HFFc6 (cell line): ENCODE data around the gene NAA11. TPM values are rescaled to one million over a fixed set of nuclear protein-coding genes. Genes with fewer than 3 reads are reported as not detected.

Experiments
- DNase-seq: peaks from one replicate; pipeline ENCODE4 v3.0.0-alpha.2; 2018
- H3K27ac Mint-ChIP-seq: 2 replicates; pipeline ENCODE4 v1.8.0; 2020; ENCODE audit warnings: mild to moderate bottlenecking, mixed read lengths
- H3K27me3 Mint-ChIP-seq: 2 replicates; pipeline ENCODE4 v1.8.0; 2021; ENCODE audit warnings: mild to moderate bottlenecking, moderate library complexity, mixed read lengths; ENCODE audit not compliant: insufficient read depth
- H3K36me3 Mint-ChIP-seq: 2 replicates; pipeline ENCODE4 v1.8.0; 2021; ENCODE audit warnings: low read depth, mixed read lengths
- H3K4me1 Mint-ChIP-seq: 2 replicates; pipeline ENCODE4 v1.8.0; 2020; ENCODE audit warnings: low read depth, mixed read lengths
- H3K4me3 Mint-ChIP-seq: 2 replicates; pipeline ENCODE4 v1.8.0; 2020; ENCODE audit warnings: mild to moderate bottlenecking, moderate library complexity, mixed read lengths
- H3K9me3 Mint-ChIP-seq: 2 replicates; pipeline ENCODE4 v1.8.0; 2020; ENCODE audit warnings: mild to moderate bottlenecking, mixed read lengths
- CTCF ChIP-seq: fragments of 200-600 bp; sonication (generic); IDR thresholded peaks from 2 replicates; pipeline ENCODE4 v1.5.0; 2021; ENCODE audit warnings: antibody characterized with exemption, mild to moderate bottlenecking
- long read RNA-seq: library from polyadenylated mRNA; unstranded; transcript quantifications from one replicate; pipeline ENCODE4 v2.0.0, GENCODE V29; 2019
- total RNA-seq, 6 experiments: library from RNA; stranded (reverse); fragmentation: NEBNext Ultra II Directional; extraction: Animal tissue kit (Norgen Biotek cat#: 25700); gene quantifications; 2 replicates in 1 of 6; 3 replicates in 5 of 6; pipeline ENCODE4 v1.2.3, GENCODE V29; 2021

The NAA11 gene
- not detected for total RNA-seq
- long read RNA-seq: 0 reads

- Mint-ChIP-seq H3K4me3 (no peak within 1 kb of the TSS), H3K9me3 (peaks cover 15% of the 10 kb centered on the region), H3K27me3 (no peaks in the 10 kb centered on the region; the same call in 1 of the 2 replicates), H3K27ac (no peak within 1 kb of the TSS), H3K4me1 (no peaks in the 10 kb centered on the region), H3K36me3 (no peaks in the 10 kb centered on the region)
- DNase-seq: no peak
- TF ChIP-seq CTCF: no peak
Measured at GRCh38 chr4:79325864-79326328, at the start of gene NAA11. NAA11 (minus strand) TSS chr4:79326061; CDS start chr4:79325877, 184 bp downstream.

- no peak for DNase-seq
- H3K36me3 Mint-ChIP-seq: no peaks in the 10 kb centered on the region
- TF ChIP-seq CTCF: no peak
- H3K27me3 Mint-ChIP-seq: no peaks in the 10 kb centered on the region
- no peak overlapping the region for H3K4me3 Mint-ChIP-seq
- H3K4me1 Mint-ChIP-seq: no peaks in the 10 kb centered on the region
- peaks cover 10% of the 10 kb centered on the region for H3K9me3 Mint-ChIP-seq
- H3K27ac Mint-ChIP-seq: no peak overlapping the region
Measured at GRCh38 chr4:79370026-79370425, 44.2 kb upstream of the NAA11 start.

GRCh38 chr4:79367096-79367495 lies 41.2 kb upstream of the NAA11 start:
- no peaks in the 10 kb centered on the region for H3K9me3 Mint-ChIP-seq

GRCh38 chr4:79366422-79366821 lies 40.6 kb upstream of the NAA11 start:
- Mint-ChIP-seq H3K27me3 (no peaks in the 10 kb centered on the region), H3K36me3 (no peaks in the 10 kb centered on the region), H3K9me3 (no peaks in the 10 kb centered on the region), H3K27ac (no peak overlapping the region), H3K4me3 (no peak overlapping the region), H3K4me1 (no peaks in the 10 kb centered on the region)
- DNase-seq: no peak
- no peak for TF ChIP-seq CTCF

More at GRCh38 chr4:79367096-79367495, 41.2 kb upstream of the NAA11 start:
- Mint-ChIP-seq H3K4me3 (no peak overlapping the region), H3K27ac (no peak overlapping the region), H3K4me1 (no peaks in the 10 kb centered on the region), H3K36me3 (no peaks in the 10 kb centered on the region), H3K27me3 (no peaks in the 10 kb centered on the region)
- TF ChIP-seq CTCF: no peak
- DNase-seq: no peak

- Mint-ChIP-seq H3K27me3 (no peaks in the 10 kb centered on the region), H3K36me3 (no peaks in the 10 kb centered on the region), H3K9me3 (no peaks in the 10 kb centered on the region), H3K4me1 (no peaks in the 10 kb centered on the region), H3K27ac (no peak overlapping the region), H3K4me3 (no peak overlapping the region)
- DNase-seq: no peak
- TF ChIP-seq CTCF: no peak
Measured at GRCh38 chr4:79364061-79364460, 38.2 kb upstream of the NAA11 start.

- no peak for TF ChIP-seq CTCF
Measured at GRCh38 chr4:79362626-79363025, 36.8 kb upstream of the NAA11 start.

More at GRCh38 chr4:79362626-79363025, 36.8 kb upstream of the NAA11 start:
- no peaks in the 10 kb centered on the region for H3K36me3 Mint-ChIP-seq
- no peak for DNase-seq
- no peaks in the 10 kb centered on the region; the same call in 1 of the 2 replicates for H3K9me3 Mint-ChIP-seq
- no peak overlapping the region for H3K27ac Mint-ChIP-seq
- no peak overlapping the region for H3K4me3 Mint-ChIP-seq
- H3K27me3 Mint-ChIP-seq: no peaks in the 10 kb centered on the region
- no peaks in the 10 kb centered on the region for H3K4me1 Mint-ChIP-seq
